ENCODE results near the gene ANKRD11.
A peak's percentile ranks its signal among the peaks of the same experiment; 100 is the strongest.
"Not testable (repeated sequence)": the region's sequence is repeated elsewhere in the genome, so short reads cannot be mapped to it uniquely, and the experiment has no call there.

The ANKRD11 gene

DNA sequence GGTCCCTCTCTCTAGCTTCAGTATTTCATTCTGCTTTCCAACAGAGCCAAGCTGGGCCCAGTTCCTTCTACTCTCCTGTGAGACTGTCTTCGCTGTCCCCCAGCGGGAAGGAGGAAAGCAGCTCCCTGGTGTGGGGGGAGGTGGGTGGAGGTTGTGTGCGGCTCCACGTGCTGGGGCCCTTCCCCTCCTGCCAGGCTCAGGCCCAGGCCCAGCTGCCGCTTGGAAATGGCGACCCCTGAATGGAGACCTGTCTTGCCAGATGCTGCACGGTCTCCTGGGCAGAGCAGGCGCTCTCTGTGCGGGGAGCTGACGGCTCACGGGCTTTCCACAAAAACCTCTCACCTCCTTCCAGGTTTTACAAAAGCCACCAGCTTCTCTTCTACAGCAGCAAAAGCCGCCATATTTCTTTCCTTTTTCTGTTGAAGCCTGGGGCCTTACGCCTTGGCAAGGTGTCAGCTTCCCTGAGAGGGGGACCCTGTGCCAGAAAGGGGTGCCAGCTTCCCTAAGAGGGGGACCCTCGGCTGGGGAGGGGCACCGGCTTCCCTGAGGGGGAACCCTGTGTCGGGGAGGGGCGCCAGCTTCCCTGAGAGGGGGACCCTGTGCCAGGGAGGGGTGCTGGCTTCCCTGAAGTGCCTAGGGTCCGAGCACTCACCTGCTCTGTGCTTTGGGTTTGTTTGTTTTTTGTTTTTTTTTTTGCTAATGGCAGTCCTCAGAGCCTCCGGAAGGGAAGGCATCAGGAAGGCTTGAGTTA lies 225.4 kb downstream of the ANKRD11 start:
- DNase-seq (ENCODE audit: low spot score) = no peak

- DNase-seq (ENCODE audit: low spot score) = peak; percentile 24
Observed at GRCh38 chr16:89261691-89262563, 228.4 kb downstream of the ANKRD11 start.

- not testable (repeated sequence) for DNase-seq (ENCODE audit: low spot score)
Observed at GRCh38 chr16:89259901-89260300, 230.5 kb downstream of the ANKRD11 start.

DNA sequence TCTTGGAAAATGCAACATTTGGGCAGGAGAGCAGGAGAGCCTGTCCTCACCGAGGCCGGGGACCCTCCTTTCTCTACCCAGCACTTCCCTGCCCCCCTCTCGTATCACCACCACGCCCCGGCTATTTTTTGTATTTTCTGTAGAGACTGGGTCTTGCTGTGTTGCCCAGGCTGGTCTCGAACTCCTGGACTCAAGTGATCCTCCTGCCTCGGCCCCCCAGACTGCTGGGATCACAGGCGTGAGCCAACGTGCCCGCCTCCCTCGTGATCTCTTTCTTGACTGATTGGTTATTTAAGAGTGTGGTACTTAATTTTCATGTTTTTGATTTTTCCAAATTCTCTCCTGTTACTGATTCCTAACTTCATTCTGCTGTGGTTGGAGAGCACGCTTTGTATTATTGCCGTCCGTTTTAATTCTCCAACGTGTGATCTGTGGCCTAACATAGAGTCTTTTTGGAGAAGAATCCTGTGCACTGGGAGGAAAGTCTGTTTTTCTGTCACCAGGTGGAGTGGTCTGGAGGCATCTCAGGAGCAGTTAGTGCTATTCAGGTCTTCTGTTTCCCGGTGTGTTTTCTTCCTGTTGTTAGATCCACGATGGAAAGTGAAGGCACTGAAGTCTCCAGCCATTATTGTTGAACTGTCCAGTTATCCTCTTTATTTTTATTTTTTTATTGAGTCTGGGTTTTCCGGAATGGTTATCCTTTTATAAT lies 232.4 kb downstream of the ANKRD11 start:
- DNase-seq (ENCODE audit: low spot score) = no peak

DNA sequence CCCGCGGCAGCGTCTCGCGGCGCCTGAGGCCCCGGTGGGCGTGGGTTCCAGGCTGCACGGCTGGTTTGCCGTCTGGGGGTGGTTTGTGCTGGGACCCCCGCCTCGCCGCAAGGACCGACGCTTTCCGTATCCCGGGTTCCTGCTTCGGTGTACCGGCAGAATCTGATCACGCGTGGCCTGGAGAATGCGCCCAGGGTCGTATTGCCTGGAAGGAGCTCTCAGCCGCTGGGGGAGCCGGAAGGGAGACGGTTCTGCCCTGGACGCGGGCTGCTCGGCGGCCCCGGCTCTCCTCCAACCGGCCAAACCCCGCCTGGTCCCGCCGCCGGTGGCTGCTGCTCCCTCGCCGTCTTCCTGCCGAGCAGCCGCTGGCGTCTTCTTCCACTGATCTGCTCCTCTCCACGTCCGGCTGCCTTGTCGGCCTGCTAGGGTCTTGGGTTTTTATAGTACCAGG lies 233.1 kb downstream of the ANKRD11 start:
- DNase-seq (ENCODE audit: low spot score) = no peak

GRCh38 chr16:89256651-89257254 lies 233.6 kb downstream of the ANKRD11 start:
- no peak for DNase-seq (ENCODE audit: low spot score)

DNA sequence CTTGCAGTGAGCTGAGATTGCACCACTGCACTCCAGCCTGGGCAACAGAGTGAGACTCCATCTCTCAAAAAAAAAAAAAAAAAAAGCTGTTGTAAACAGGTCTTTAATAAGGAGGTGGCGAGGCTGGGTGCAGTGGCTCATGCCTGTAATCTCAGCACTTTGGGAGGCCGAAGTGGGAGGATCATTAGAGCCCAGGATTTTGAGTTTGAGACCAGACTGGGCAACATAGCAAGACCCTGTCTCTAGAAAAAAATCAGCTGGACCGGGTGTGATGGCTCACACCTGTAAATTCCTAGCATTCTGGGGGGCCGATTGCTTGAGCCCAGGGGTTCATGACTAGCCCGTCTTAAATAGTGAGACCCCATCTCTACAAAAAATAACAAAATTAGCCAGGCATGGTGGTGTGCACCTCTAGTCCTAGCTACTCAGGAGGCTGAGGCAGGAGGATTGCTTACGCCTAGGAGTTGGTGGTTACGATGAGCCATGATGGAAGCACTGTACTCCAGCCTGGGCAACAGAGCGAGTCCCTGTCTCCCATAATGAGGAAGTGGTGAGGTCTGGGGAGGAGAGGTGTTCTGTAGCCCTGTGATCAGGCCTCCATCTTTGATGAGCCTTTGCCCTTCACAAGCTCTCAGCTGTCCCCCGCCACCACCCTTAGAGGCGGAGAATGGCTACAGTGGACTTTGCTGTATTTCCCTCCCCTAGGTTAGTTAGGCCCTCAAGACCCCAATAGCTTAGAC lies 236.6 kb downstream of the ANKRD11 start:
- DNase-seq (ENCODE audit: low spot score) = no peak

DNA sequence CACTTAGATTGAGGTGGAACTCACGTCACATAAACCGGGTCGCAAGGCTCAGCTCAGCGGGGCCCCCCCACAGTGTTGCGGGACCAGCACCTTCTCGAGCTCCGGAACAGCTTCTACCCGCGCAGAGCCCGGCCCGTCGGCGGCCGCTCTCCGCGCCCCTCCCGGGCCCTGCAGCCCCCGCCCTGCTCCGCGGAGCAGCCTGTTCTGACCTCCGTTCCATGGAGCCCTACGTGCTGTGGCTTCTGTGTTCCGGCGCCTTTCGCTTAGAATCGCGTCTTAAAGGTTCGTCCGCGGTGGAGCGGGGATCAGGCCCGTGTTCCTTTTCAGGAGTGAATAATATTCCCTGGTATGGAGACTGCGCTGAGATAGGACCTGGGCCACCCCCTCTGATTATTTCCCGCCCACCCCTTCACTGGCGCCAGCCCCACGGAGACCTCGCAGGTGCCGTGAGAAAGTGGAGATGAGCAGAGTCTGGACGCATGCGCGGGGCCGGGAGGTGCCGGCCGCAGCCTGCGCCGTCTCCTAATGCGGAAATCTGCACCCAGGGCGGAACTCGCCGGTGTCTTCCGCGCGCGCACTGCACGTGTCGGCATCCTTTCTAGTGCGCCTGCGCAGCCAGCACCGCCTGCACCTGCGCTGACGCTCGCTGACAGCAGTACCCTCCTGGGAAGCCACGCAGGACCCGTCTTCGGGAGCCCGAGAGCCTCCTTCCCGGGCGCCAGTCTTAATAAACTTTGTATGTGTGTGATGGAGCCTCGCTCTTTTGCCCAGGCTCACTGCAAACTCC lies 242.0 kb downstream of the ANKRD11 start:
- no peak for DNase-seq (ENCODE audit: low spot score)

- not testable (repeated sequence) for DNase-seq (ENCODE audit: low spot score)
Observed at GRCh38 chr16:89247734-89248075, 242.7 kb downstream of the ANKRD11 start.

GRCh38 chr16:89246903-89247733 lies 243.2 kb downstream of the ANKRD11 start:
- peak; percentile 76 for DNase-seq (ENCODE audit: low spot score)

- no peak for DNase-seq (ENCODE audit: low spot score)
Observed at GRCh38 chr16:89246383-89246902, 243.9 kb downstream of the ANKRD11 start.

GRCh38 chr16:89244754-89245153 lies 245.6 kb downstream of the ANKRD11 start:
- DNase-seq (ENCODE audit: low spot score) = no peak

DNA sequence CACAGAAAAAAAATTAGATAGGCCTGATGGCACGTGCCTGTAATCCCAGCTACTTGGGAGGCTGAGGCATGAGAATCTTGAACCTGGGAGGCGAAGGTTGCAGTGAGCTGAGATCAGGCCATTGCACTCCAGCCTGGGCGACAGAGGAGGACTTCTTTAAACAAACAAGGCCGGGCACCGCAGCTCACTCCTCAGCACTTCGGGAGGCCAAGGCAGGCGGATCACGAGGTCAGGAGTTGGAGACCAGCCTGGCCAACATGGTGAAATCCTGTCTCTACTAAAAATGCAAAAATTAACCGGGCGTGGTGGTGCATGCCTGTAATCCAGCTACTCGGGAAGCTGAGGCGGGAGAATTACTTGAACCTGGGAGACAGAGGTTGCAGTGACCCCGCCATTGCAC lies 246.1 kb downstream of the ANKRD11 start:
- not testable (repeated sequence) for DNase-seq (ENCODE audit: low spot score)

DNA sequence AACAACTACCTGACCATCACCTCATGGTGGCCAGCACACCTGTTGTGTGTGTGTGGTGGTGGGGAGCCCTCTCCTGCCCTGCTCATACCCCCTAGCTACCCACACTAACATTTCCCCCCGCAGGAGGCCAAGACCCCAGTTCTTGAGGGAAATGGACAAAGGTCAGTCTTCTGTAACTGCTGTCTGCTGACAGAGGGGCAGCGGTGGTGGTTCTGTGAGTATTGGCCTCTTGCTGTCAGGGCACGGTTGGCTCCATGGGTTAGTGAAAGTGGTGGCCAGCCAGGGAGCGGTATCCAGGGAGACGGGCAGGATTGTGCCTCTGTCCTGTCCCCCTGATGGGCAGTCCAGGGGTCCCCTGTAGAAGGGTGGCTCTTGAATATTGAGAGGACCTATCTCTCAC lies 246.7 kb downstream of the ANKRD11 start:
- no peak for DNase-seq (ENCODE audit: low spot score)

DNA sequence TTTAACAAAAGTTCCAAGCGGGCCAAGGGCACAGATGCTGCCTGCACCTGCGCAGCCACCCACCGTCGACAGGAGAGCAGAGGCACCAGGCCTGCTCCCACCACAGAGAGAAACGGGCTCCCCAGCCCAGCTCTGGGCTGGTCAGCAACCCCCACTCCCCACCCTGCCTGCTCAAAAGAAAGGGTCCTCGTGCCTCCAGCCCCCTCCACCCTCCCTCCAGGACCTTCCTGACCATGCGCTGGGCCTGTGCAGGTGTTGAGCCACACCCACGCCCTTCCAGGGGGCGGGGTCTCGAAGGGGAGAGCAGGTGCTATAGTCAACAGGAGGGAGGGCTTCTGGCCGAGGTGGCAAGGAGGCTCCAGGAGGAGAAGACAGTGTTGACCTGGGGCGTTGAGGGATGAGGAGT lies 247.6 kb downstream of the ANKRD11 start:
- DNase-seq (ENCODE audit: low spot score) = no peak

DNA sequence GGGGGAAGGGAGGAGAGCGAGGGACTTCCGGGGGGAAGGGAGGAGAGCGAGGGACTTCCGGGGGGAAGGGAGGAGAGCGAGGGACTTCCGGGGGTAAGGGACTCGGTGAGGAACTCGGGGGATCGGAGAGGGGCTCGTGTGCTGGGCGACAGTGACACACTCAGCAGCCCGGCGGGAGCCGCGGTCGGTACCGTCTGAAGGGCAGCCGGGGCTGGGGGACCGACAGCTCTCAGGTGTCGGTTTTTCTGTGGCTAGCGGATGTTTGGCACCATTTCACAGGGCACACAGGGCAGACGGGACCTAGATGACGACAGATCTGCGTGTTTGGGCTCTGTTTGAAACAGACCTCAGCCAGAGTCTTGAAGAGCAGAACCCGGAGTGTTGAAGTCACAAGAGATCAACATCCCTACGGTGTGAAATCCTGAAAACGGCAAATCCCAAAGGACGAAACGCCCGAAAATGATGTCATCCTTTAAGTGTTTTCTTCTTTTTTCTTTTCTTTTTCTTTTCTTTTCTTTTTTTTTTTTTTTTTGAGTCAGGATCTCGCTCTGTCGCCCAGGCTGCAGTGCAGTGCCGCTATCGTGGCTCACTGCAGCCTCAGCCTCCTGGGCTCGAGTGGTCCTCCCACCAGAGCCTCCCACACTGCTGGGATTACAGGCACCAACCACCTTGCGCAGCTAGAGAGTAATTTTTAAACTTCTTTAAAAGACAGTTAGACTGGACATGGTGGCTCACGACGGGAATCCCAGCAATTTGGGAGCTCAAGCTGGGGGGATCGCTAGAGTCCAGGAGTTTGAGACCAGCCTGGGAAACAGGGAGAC lies 249.0 kb downstream of the ANKRD11 start:
- peak; percentile 76 for DNase-seq (ENCODE audit: low spot score)

DNA sequence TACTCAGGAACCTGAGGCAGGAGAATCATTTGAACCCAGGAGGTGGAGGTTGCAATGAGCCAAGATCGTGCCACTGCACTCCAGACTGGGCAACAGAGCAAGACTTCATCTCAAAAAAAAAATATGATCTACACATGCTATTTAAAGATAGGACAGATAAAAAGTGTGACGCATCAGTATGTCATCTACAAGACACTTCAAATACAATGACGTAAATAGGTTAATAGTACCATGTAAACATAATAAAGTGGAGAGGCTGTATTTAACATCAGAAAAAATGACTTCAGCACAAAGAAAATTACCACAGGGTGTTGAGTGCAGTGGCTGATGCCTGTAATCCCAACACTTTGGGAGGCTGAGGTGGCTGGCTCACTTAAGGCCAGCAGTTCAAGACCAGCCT lies 252.6 kb downstream of the ANKRD11 start:
- DNase-seq (ENCODE audit: low spot score) = no peak

- DNase-seq (ENCODE audit: low spot score) = no peak
Observed at GRCh38 chr16:89233678-89234490, 256.5 kb downstream of the ANKRD11 start.
